Thyroid gland (tissue), 4 donors: ENCODE results near the gene AZGP1. TPM values are rescaled to one million over a fixed set of nuclear protein-coding genes. Genes with fewer than 3 reads are reported as not detected.

Experiments
- DNase-seq, 2 donors: peaks; one replicate each; pipeline ENCODE4 v3.0.0-alpha.2; 2019
- H3K27ac ChIP-seq, 3 donors: fragments of 200-600 bp; sonication (generic); 1 replicate in 2 of 3; 2 replicates in 1 of 3; pipeline ENCODE4 v1.5.1; 2016 to 2019; ENCODE audit warnings: mild to moderate bottlenecking in 1 of 3, moderate library complexity in 1 of 3
- H3K27me3 ChIP-seq: fragments of 200-600 bp; sonication (generic); one replicate; pipeline ENCODE4 v1.5.1; 2019
- H3K36me3 ChIP-seq, 2 donors: fragments of 200-600 bp; sonication (generic); one replicate each; pipeline ENCODE4 v1.5.1; 2016 to 2019
- H3K4me1 ChIP-seq, 2 donors: fragments of 200-600 bp; sonication (generic); one replicate each; pipeline ENCODE4 v1.5.1; 2017 to 2019
- H3K4me3 ChIP-seq, 3 donors: fragments of 200-600 bp; sonication (generic); replicated peaks in 1 of 3; 1 replicate in 2 of 3; 2 replicates in 1 of 3; pipeline ENCODE4 v1.5.1; 2016; ENCODE audit warnings: mild to moderate bottlenecking in 1 of 3
- H3K9me3 ChIP-seq: fragments of 200-600 bp; sonication (generic); one replicate; pipeline ENCODE4 v1.5.1; 2017
- POLR2A ChIP-seq, 2 donors: fragments of 450-650 bp; IDR thresholded peaks; one replicate each; pipeline ENCODE4 v1.6.1; 2017; ENCODE audit warnings: antibody characterized with exemption in 2 of 2, mild to moderate bottlenecking in 2 of 2, moderate library complexity in 1 of 2
- WGBS, 2 donors: methylation state at CpG; one replicate each; pipeline ENCODE4 v1.1.5; 2017; 5-methylcytosine and 5-hydroxymethylcytosine counted together
- intact Hi-C: fragments of 100-400 bp; cut with DNase I; formaldehyde crosslinking; loops from one replicate; pipeline ENCODE4 v1.15.1; 2023
- total RNA-seq, 4 donors: library from RNA; depleted of rRNA; stranded (reverse); fragments of >200 nt; gene quantifications; one replicate each; pipeline ENCODE4 v1.2.3, GENCODE V29; 2016
- TF ChIP-seq, protein P1 (sequence below), 6 experiments: fragments of 200-600 bp in 3 of 6; fragments of 450-650 bp in 3 of 6; sonication (generic) in 3 of 6; IDR thresholded peaks; one replicate each; pipeline ENCODE4 v1.5.1; 2016 to 2019; ENCODE audit warnings: antibody characterized with exemption in 6 of 6, mild to moderate bottlenecking in 2 of 6, inconsistent platforms in 1 of 6, moderate library complexity in 1 of 6

AZGP1 gene
- total RNA-seq, 4 donors from 2014 or later: 1.6 to 3.5 (median 3.1) TPM; not detected in 1

- DNase-seq: no peak
- H3K27ac ChIP-seq: no peak overlapping the region
- no peaks in the 10 kb centered on the region for H3K36me3 ChIP-seq
- intact Hi-C loops: no loop called here
- no peak overlapping the region for H3K4me3 ChIP-seq
- TF ChIP-seq, protein P1, sequence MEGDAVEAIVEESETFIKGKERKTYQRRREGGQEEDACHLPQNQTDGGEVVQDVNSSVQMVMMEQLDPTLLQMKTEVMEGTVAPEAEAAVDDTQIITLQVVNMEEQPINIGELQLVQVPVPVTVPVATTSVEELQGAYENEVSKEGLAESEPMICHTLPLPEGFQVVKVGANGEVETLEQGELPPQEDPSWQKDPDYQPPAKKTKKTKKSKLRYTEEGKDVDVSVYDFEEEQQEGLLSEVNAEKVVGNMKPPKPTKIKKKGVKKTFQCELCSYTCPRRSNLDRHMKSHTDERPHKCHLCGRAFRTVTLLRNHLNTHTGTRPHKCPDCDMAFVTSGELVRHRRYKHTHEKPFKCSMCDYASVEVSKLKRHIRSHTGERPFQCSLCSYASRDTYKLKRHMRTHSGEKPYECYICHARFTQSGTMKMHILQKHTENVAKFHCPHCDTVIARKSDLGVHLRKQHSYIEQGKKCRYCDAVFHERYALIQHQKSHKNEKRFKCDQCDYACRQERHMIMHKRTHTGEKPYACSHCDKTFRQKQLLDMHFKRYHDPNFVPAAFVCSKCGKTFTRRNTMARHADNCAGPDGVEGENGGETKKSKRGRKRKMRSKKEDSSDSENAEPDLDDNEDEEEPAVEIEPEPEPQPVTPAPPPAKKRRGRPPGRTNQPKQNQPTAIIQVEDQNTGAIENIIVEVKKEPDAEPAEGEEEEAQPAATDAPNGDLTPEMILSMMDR (IDR thresholded peaks at IDR 0.05): no peak
- no peak for TF ChIP-seq POLR2A (IDR thresholded peaks at IDR 0.05)
- peaks cover 0 to 6% of the 10 kb centered on the region in 2 donors for H3K4me1 ChIP-seq
- H3K27me3 ChIP-seq: no peaks in the 10 kb centered on the region
- no peaks in the 10 kb centered on the region for H3K9me3 ChIP-seq
These were observed 49.5 kb downstream of the AZGP1 start for GRCh38 chr7:99926321-99926720.

GRCh38 chr7:99923200-99923599 lies 52.6 kb downstream of the AZGP1 start:
- Histone ChIP-seq H3K4me1 (peaks cover 9 to 13% of the 10 kb centered on the region in 2 donors), H3K4me3 (no peak overlapping the region), H3K27me3 (no peaks in the 10 kb centered on the region), H3K27ac (no peak overlapping the region), H3K36me3 (no peaks in the 10 kb centered on the region), H3K9me3 (no peaks in the 10 kb centered on the region)
- no peak for TF ChIP-seq POLR2A (IDR thresholded peaks at IDR 0.05)
- TF ChIP-seq, protein P1 (IDR thresholded peaks at IDR 0.05): no peak
- 86 to 88% methylated on average over 3 of the region's 3 CpGs for WGBS, 2 donors
- DNase-seq: no peak
- intact Hi-C loops: loop anchor here (5.0 kb wide), 1 partner anchor 54 kb away; the partner anchor contains the start of gene AZGP1

- Histone ChIP-seq H3K36me3 (no peaks in the 10 kb centered on the region), H3K27ac (peak overlapping the region in 1 of 3 donors; percentile 64), H3K27me3 (no peaks in the 10 kb centered on the region), H3K4me1 (peaks cover 24 to 32% of the 10 kb centered on the region in 2 donors), H3K9me3 (no peaks in the 10 kb centered on the region), H3K4me3 (peak overlapping the region in 2 of 3 donors; percentile 82 to 89)
- WGBS, 2 donors: 64 to 85% methylated on average over 3 of the region's 3 CpGs
- TF ChIP-seq POLR2A (IDR thresholded peaks at IDR 0.05): no peak
- TF ChIP-seq, protein P1 (IDR thresholded peaks at IDR 0.05): no peak
- intact Hi-C loops: loop anchor here (5.0 kb wide), 1 partner anchor 57 kb away; the partner anchor contains the start of gene AZGP1
- no peak for DNase-seq
These were observed 55.7 kb downstream of the AZGP1 start for GRCh38 chr7:99920149-99920548.

- Histone ChIP-seq H3K27ac (peak overlapping the region; percentile 64 to 86 (median 84)), H3K9me3 (no peaks in the 10 kb centered on the region), H3K4me3 (peak overlapping the region in 2 of 3 donors; percentile 82 to 89), H3K4me1 (peaks cover 24 to 32% of the 10 kb centered on the region in 2 donors), H3K27me3 (no peaks in the 10 kb centered on the region), H3K36me3 (no peaks in the 10 kb centered on the region)
- intact Hi-C loops: loop anchor here (5.0 kb wide), 1 partner anchor 58 kb away; the partner anchor contains the start of gene AZGP1
- no peak for DNase-seq
- TF ChIP-seq POLR2A (IDR thresholded peaks at IDR 0.05): peak in 1 of 2 donors; percentile 14
- TF ChIP-seq, protein P1 (IDR thresholded peaks at IDR 0.05): no peak
- WGBS, 2 donors: 31 to 54% methylated on average over 4 of the region's 4 CpGs
These were observed 56.1 kb downstream of the AZGP1 start for GRCh38 chr7:99919814-99920112.

DNA sequence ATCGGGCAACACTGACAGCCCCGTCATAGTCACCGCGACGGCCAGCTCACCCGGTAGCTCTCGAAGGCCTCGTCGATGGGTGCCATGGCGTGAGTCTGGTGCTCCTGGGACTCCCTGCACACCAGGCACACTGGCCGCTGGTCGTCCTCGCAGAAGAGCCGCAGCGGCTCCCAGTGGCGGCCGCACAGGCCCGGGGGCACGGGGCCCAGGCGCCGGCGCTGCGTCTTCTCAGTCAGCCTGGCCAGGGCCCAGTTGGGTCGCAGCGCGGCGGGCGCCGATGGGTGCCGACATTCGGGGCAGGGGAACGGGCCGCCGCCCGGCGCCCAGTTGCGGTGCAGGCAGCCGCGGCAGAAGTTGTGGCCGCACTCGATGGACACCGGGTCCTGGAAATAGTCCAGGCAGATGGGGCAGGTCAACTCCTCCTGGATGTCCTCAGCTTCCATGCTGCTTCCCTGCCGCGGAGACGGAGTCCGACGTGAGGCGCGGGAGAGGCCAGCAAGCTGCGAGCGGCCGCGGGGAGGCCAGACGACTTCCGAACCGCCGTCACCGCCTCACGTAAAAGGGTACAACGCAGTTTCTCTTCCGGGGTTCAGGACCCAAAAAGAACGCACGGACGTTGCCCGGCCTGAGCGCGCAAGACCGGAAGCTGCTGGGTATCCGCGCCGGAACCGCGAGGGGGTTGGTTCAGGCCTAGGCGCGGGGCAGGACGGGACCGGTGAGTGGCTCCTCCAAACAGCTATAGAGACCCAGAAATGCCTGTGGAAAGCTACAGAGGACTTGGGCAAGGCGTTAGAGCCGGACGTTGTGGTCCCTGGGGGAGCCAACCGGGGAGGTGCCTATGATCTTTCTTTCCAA lies 56.6 kb downstream of the AZGP1 start, which contains the start of gene TRIM4:
TRIM4 (minus strand) TSS at position 572 of the 855 bp plus-strand sequence; CDS start at position 443, 129 bp downstream.
- TF ChIP-seq POLR2A (IDR thresholded peaks at IDR 0.05): peak in 1 of 2 donors; percentile 86
- TF ChIP-seq, protein P1 (IDR thresholded peaks at IDR 0.05): peak in 1 of 6 experiments; percentile 25
- Histone ChIP-seq H3K27me3 (no peaks in the 10 kb centered on the region), H3K27ac (peak within 1 kb of the TSS; percentile 64 to 86 (median 84)), H3K4me3 (peak within 1 kb of the TSS; percentile 37 to 89 (median 82)), H3K36me3 (no peaks in the 10 kb centered on the region), H3K4me1 (peaks cover 24 to 32% of the 10 kb centered on the region in 2 donors), H3K9me3 (no peaks in the 10 kb centered on the region)
- 1 to 2% methylated on average over 27 to 34 of the region's 81 CpGs for WGBS, 2 donors
- intact Hi-C loops: no loop called here
- peak; percentile 91 to 93 for DNase-seq
